HG02759 (cell line): ENCODE measurements around the gene PPP1R16B.

Experiments
- ATAC-seq: cut with Tn5 transposase; IDR thresholded peaks from one replicate; pipeline ENCODE4 v1.9.1; 2021; ENCODE audit warnings: mild to moderate bottlenecking, moderate library complexity; ENCODE audit not compliant: unreplicated experiment

PPP1R16B gene

GRCh38 chr20:38927902-38928578 is 122.5 kb downstream of the PPP1R16B start:
- ATAC-seq, result no peak

DNA sequence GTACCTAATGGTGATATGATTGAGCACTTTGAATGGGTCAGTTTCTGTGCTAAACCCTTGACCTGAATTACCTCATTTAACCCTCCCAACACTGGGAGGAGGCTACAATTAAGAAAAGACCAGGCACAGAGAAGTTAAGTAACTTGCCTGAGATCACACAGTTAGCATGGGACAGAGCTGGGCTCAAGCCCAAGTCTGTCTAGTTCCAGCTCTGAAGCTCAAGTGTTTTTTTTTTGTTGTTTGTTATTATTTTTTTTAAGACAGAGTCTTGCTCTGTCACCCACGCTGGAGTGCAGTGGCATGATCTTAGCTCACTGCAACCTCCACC is 124.7 kb downstream of the PPP1R16B start:
- no peak for ATAC-seq

DNA sequence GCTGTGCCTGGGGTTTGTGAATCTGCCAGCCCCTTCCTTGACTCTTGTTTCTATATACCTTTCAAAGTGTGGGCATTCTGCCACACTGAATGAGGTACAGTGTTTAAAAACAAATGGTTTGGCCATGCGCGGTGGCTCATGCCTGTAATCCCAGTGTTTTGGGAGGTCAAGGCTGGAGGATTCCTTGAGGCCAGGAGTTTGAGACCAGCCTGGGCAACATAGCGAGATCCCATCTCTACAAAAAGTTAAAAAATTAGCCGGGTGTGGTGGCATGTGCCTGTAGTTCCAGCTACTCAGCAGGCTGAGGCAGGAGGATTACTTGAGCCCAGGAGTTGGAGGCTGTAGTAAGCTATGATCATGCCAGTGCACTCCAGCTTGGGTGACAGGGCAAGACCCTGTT is 126.5 kb downstream of the PPP1R16B start:
- no peak for ATAC-seq

- ATAC-seq, result no peak
Observed at GRCh38 chr20:38932457-38933120, 127.1 kb downstream of the PPP1R16B start.

- no peak for ATAC-seq
Observed at GRCh38 chr20:38934530-38934929, 129.0 kb downstream of the PPP1R16B start.

- ATAC-seq, result no peak
Observed at GRCh38 chr20:38935285-38935684, 129.8 kb downstream of the PPP1R16B start.

DNA sequence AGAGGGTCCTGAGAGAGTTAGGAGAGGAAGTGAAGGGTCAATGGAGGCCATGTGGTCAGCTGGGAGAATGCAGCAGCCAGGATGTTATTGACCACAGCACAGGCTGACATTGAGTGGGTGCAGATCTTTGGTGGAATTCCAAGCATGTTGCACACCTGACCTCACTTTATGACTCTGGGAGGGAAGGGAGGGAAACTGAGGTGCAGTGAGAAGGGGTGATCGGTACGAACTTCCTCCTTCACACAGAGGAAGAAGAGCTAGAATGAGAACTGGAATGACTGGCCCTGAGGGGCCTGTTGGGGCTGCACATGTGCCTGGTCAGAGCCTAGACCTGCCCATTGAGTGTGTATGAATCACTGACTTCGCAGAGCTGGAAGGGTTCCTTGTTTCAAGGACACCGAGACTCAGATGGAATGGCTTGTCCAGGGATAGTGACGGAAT is 130.5 kb downstream of the PPP1R16B start:
- ATAC-seq, result no peak

DNA sequence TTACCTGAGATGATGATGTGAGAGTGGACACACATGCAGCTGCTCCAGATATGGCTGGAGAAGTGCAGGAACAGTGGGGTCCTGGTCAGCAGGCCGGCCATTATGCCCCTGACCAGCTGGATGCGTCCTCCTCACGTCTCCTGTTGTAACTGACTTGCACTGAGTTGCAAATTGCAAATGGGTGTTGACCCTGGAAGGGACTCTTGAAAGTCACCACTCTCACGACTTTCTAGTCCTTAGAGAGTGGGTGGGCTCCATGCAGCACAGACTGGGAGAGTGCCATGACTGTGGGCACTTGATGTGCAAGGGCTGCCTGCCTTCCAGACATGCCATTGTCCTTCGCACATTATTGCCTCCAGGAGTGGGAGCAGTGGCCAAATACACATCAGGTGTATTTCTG is 131.5 kb downstream of the PPP1R16B start:
- no peak for ATAC-seq

DNA sequence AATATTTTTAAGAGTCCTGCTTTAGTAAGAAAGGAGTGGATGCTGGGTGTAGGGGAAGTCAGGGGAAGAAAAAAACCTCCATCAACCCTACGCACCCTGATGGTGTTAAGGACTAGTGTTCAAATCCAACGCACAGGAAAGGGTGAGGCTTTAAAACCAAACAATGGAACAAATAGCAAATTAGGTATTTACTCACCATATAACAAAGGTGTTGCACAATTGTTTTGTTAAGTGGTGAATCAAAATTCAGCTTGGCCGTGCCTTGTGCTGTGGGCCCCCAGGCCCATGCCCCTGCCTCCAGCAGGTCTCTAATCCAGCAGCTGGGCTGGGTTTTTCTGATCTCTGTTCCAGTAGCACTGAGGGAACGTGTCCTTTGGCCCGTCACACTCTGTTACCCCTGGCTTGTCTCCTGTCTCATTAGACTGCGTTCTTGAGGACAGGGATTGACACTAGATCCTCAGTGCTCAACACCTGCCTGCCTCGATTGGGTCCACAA is 132.5 kb downstream of the PPP1R16B start:
- no peak for ATAC-seq

- ATAC-seq, result no peak
Observed at GRCh38 chr20:38939686-38940085, 134.2 kb downstream of the PPP1R16B start.

DNA sequence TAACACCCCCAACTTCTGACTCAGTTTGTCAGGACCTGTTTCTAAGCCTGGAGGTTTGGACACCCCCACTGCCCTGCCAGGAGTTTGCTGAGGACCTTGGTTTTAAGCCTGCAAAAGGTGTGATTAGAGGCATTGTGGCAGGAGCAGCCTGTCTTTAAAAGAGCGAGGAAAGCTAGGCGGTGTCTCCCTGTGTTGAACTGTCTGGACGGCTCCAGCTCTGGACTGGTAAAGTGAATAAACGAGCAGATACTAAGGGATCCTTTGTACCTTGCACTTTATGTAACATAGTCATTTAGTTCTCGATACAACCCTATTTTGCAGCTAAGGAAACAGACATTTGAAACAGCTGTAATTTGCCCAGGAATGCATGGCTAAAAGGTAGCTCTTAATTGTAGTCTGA is 135.1 kb downstream of the PPP1R16B start:
- no peak for ATAC-seq

GRCh38 chr20:38941726-38942389 is 136.4 kb downstream of the PPP1R16B start:
- ATAC-seq, result no peak

GRCh38 chr20:38945012-38945411 is 139.5 kb downstream of the PPP1R16B start:
- ATAC-seq, result no peak

DNA sequence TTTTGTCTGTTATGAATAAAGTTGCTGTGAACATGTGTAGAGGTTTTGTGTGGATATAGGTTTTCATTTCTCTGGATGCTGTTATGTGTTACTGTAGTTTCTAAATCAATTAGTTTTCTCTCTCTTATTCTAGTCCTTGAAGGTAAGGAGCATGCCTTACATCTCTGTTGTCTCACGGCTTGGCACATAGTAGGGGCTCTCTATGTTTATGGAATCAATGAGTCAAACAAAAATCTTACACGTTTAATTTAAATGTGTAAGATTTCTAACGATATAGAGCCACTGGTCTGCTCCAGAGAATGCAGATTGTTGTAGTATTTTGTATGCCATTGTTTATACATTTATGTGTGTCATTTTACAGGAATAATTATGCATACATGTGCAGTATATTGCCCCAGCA is 141.3 kb downstream of the PPP1R16B start:
- no peak for ATAC-seq

DNA sequence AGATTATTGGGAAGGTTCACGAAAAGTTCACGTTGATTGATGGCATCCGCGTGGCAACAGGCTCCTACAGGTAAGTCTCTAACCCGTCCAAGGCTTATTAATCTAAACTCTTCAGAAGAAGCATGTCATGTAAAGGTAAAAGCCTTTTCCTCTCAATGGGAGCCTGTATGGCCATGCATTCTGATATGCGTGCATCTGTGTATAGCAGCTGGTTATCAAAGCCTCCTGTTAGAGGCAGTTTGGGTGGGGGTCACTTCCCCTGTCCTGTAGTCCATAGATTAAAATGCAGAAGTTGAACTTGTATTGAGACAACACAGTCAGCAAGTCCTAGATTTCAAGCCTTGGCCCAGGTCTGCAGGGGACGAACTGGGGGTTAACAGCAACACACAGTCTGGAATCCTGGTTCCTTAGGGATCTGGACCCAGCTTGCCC is 142.4 kb downstream of the PPP1R16B start:
- no peak for ATAC-seq

DNA sequence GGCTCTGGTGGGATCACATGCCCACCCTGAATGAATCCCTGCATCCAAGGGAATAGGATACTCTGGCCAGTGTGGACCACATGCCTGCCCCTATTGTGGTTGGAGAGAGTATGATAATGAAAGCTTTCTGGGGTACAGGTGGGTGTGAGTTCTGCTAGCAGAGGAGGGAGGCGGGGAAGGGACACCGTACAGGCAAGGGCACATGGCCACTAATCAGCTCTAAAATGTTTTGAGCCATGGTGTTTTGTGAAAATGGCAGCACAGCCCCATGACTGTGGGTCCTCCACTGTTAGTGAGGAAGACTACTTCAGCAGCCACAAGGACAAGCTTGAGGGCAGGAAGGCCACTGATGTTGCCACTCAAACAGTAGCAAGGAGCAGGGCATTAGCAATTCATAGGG is 144.8 kb downstream of the PPP1R16B start:
- no peak for ATAC-seq

DNA sequence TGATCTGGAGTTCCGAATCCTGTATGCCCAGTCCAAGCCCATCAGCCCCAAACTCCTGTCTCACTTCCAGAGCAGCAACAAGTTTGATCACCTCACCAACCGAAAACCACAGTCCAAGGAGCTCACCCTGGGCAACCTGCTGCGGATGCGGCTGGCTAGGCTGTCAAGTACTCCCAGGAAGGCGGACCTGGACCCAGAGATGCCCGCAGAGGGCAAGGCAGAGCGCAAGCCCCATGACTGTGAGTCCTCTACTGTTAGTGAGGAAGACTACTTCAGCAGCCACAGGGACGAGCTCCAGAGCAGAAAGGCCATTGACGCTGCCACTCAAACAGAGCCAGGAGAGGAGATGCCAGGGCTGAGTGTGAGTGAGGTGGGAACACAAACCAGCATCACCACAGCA is 146.1 kb downstream of the PPP1R16B start:
- no peak for ATAC-seq

GRCh38 chr20:38952153-38952552 is 146.7 kb downstream of the PPP1R16B start:
- no peak for ATAC-seq

DNA sequence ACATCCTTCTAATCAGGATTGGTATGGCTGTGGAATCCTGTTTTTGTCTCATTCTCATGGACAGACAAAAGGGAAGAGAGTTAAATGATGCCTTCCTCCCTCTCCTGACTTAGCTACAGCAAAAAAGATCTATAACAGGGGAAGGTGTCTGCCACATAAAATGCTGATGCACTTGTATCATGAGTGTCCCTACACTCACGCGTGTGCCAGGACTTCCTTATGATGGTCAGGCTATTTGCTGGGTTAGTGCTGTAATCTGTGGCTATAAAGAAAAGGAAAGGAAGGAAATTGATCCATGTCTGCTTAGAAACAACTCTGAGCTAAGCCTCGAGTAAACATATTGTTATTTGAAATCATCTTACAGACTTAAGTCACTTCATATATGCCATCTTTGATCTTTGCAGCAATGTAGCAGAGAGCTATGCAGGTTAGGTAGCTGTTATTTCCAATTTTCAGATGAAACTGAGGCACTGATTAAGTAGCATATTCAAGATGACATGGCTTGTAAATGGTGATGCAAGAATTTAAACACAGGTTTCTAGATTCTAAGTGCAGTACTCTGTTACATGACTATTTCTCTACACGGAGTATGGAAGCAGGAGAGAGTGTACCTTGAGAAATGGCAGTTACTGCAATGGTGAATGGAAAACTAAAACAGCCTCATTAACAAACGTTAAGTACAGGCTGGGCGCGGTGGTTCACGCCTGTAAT is 148.3 kb downstream of the PPP1R16B start:
- no peak for ATAC-seq

DNA sequence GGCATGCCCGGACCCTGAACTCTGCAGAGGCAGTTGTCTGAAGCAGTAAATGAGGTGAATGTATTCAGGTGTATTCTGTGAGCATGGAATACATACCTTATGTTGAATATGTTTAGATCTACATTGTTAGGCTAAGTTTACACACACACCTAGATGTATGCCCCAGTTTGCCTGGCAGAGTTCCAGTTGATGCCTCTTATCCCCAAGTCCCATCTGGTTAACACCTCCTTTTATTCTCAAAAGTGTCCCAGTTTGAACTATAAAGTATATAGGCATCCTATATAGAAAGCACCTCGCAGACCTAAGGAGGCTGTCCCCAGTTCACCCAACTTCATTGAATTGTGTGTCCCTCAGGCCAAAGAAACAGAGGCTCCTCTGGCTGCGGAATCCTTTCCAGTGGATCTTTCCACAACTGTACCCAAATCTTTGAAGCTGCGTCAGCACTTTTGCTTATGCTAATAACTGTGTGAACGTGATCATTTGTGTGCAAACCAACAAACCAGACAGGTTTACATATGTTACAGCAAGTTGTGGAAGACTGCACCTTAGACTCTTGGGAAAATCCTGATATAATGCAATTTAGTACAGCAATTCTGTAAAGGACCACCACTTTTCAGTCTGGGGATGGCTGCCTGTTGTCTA is 151.9 kb downstream of the PPP1R16B start:
- no peak for ATAC-seq

DNA sequence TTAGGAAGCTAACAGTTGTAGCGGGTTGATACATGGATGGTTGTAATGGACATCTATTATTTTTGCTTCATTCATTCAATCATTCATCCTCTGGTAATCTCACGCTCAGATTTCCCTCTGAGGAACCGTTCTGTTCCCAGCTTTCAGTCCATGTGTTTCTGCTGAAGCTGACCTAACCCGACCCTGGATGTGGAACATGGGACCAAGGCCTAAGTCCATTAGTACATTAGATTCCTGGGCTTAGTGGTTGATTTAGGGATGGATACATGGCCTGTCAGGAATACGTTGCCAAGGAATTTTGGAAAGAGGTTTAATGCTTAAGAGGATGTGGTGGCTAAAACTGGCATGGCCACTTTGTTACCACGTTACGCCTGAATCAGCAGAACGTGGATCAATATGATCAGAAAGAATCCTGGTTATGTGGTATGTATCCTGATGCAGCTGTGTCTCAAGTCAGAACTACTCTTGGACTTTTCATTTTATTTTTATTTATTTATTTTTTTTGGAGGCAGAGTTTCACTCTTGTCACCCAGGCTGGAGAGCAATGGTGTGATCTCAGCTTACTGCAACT is 152.5 kb downstream of the PPP1R16B start:
- no peak for ATAC-seq
